ENCODE measurements around the gene DNAJC7. TPM values are rescaled to one million over a fixed set of nuclear protein-coding genes. Genes with fewer than 3 reads are reported as not detected.

Gene DNAJC7
- total RNA-seq, 1 donor = 110 TPM

DNA sequence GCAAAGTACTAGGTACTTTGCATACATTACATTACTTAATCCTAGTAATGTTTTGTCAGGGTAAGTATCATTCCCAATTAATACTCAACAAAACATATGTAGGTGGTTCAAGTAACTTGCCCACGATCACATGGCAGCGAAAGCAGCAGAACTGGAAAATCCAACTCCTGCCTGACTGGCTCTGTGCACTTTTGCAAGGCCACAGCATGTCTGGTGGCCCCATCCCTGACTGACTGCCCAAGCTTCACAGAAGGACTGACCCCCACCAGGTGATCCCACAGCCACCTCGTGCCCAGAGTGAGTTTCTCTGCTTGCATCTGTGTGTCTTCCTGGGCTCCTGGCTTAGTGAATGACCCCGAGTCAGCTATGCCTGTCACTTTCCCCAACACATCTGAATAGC is 39.2 kb downstream of the DNAJC7 start:
- no peaks in the 10 kb centered on the region for H3K4me1 ChIP-seq (ENCODE audit: insufficient read depth, low read length)
- H3K27me3 ChIP-seq (ENCODE audit: insufficient read depth, low read length) = no peaks in the 10 kb centered on the region
- H3K4me3 ChIP-seq (ENCODE audit: low read length) = no peak overlapping the region
- no peaks in the 10 kb centered on the region for H3K9me3 ChIP-seq (ENCODE audit: low read depth, low read length)

GRCh38 chr17:41976142-41976768 is 41.0 kb downstream of the DNAJC7 start:
- H3K4me3 ChIP-seq (ENCODE audit: low read length) = no peak overlapping the region
- H3K4me1 ChIP-seq (ENCODE audit: insufficient read depth, low read length) = no peaks in the 10 kb centered on the region
- no peaks in the 10 kb centered on the region for H3K9me3 ChIP-seq (ENCODE audit: low read depth, low read length)
- no peaks in the 10 kb centered on the region for H3K27me3 ChIP-seq (ENCODE audit: insufficient read depth, low read length)

- H3K4me3 ChIP-seq (ENCODE audit: low read length) = no peak overlapping the region
- no peaks in the 10 kb centered on the region for H3K27me3 ChIP-seq (ENCODE audit: insufficient read depth, low read length)
- peaks cover 7% of the 10 kb centered on the region for H3K4me1 ChIP-seq (ENCODE audit: insufficient read depth, low read length)
- no peaks in the 10 kb centered on the region for H3K9me3 ChIP-seq (ENCODE audit: low read depth, low read length)
Observed at GRCh38 chr17:41975099-41976083, 41.8 kb downstream of the DNAJC7 start.

DNA sequence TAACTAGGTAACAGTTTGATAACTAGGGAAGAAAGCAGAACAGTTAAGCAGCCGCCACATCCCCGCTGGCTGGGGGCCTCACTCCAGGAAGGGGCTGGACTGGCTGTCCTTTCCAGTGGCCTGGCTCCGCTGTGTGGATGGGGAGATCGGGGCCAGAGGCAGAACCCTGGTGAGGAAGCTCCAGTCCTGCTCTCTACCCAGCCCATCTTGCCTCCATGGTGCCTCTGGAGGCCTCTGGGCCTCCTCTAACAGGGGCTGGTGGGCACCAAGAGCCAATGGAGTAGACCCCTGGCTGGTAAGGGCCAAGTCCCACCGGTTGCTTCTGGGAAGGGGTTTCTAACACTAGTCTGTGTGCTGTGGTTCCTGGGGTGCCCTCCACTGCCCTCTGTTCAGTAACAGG is 42.6 kb downstream of the DNAJC7 start:
- Histone ChIP-seq H3K4me1 (ENCODE audit: insufficient read depth, low read length) (peaks cover 7% of the 10 kb centered on the region), H3K27me3 (ENCODE audit: insufficient read depth, low read length) (no peaks in the 10 kb centered on the region), H3K4me3 (ENCODE audit: low read length) (no peak overlapping the region), H3K9me3 (ENCODE audit: low read depth, low read length) (no peaks in the 10 kb centered on the region)

DNA sequence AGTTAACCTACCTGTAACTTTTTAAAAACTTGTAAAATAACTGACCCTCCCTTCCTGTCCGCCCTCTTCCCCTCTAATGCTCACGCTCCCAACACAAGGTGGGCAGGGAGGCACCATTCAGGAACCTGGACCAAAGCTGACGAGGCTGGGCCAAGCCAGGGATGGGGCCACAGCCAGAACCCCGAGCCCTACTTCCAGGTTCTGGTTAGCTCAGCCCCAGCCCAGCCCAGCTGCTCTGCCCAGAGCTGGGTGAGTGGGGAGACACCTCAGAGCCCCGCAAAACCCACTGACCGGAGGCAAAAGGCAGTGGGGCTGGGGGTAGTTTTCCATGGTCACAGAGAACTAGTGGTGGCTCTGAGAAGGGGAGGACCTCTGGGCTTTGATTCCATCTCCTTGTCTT is 43.2 kb downstream of the DNAJC7 start:
- no peaks in the 10 kb centered on the region for H3K9me3 ChIP-seq (ENCODE audit: low read depth, low read length)
- H3K4me3 ChIP-seq (ENCODE audit: low read length) = no peak overlapping the region
- peaks cover 7% of the 10 kb centered on the region for H3K4me1 ChIP-seq (ENCODE audit: insufficient read depth, low read length)
- no peaks in the 10 kb centered on the region for H3K27me3 ChIP-seq (ENCODE audit: insufficient read depth, low read length)

DNA sequence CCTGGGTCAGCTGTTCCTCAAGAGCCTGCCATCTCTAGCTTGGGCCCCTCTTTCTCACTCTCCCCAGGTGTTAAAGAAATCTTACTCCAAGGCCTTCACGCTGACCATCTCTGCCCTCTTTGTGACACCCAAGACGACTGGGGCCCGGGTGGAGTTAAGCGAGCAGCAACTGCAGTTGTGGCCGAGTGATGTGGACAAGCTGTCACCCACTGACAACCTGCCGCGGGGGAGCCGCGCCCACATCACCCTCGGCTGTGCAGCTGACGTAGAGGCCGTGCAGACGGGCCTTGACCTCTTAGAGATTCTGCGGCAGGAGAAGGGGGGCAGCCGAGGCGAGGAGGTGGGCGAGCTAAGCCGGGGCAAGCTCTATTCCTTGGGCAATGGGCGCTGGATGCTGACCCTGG is 43.8 kb downstream of the DNAJC7 start:
- H3K9me3 ChIP-seq (ENCODE audit: low read depth, low read length) = no peaks in the 10 kb centered on the region
- H3K4me1 ChIP-seq (ENCODE audit: insufficient read depth, low read length) = peaks cover 7% of the 10 kb centered on the region
- H3K4me3 ChIP-seq (ENCODE audit: low read length) = no peak overlapping the region

DNA sequence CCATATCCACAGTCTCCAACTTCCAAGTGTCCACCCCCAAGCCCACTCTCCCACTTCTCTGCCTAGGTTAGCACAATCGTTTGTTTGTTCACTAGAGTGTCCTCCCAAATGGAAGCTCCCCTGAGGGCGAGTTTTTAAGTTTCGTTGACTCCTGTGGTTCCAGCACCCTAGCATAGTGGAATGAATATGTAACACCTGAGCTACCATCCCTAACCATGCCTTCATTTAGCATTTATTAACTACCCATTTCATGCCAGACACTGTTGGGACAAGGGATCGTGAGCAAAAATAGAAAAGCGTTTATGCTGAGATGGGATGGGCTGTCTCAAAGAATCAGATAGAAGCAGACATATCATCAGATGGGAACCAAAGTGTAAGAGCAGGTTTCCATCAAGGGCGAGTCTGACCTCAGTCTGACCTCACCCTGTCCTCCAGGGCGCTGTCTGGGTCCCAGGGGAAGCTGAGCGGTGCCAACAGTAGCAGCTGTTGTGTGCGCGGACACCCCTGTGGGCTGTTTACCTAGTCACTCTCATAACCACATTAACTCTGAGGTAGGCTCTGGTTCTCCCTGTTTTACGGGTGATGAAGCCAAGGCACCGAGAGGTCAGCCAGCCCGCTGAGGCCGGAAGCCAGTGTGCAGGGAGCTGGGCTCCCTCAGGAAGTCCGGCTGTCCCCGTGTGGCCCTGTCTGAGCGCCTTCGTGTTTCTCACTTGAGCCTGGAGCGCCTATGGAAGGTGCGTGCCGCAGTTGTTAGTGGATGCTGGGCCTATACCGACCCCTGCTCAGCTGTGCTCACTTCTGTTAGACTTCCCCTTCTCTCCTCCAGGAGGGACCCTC is 44.5 kb downstream of the DNAJC7 start:
- no peaks in the 10 kb centered on the region for H3K9me3 ChIP-seq (ENCODE audit: low read depth, low read length)
- H3K27me3 ChIP-seq (ENCODE audit: insufficient read depth, low read length) = no peaks in the 10 kb centered on the region
- H3K4me1 ChIP-seq (ENCODE audit: insufficient read depth, low read length) = peaks cover 12% of the 10 kb centered on the region

More for the DNA sequence above, 43.8 kb downstream of the DNAJC7 start:
- H3K27me3 ChIP-seq (ENCODE audit: insufficient read depth, low read length) = no peaks in the 10 kb centered on the region

GRCh38 chr17:41971721-41972523 is 45.3 kb downstream of the DNAJC7 start:
- H3K4me3 ChIP-seq (ENCODE audit: low read length) = no peak overlapping the region
- peaks cover 19% of the 10 kb centered on the region for H3K4me1 ChIP-seq (ENCODE audit: insufficient read depth, low read length)
- no peaks in the 10 kb centered on the region for H3K9me3 ChIP-seq (ENCODE audit: low read depth, low read length)
- no peaks in the 10 kb centered on the region for H3K27me3 ChIP-seq (ENCODE audit: insufficient read depth, low read length)

More for the DNA sequence above, 44.5 kb downstream of the DNAJC7 start:
- H3K4me3 ChIP-seq (ENCODE audit: low read length) = no peak overlapping the region

DNA sequence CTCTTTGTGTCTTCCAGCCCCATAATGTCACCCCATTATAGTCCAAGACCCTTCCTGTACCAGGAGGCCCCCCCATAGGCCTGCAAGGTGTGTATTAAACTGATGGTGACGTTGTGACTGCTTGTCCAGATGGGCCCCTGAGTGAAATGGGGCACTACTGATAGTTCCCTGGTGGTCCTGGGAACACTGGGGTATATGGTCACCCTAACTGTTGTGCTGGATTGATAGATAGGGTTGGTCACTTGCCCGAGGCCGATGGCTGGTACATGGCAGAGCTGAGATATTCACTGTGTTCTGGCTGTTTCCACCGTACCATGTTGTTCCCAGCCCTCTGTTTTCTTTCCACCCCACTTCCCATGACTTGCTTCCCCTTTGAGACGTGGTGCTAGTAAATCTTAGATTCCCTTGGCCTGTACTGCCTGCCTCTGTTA is 46.3 kb downstream of the DNAJC7 start:
- Histone ChIP-seq H3K9me3 (ENCODE audit: low read depth, low read length) (no peaks in the 10 kb centered on the region), H3K4me1 (ENCODE audit: insufficient read depth, low read length) (peaks cover 24% of the 10 kb centered on the region), H3K4me3 (ENCODE audit: low read length) (no peak overlapping the region), H3K27me3 (ENCODE audit: insufficient read depth, low read length) (no peaks in the 10 kb centered on the region)

GRCh38 chr17:41968676-41969075 is 48.6 kb downstream of the DNAJC7 start:
- Histone ChIP-seq H3K4me3 (ENCODE audit: low read length) (no peak overlapping the region), H3K4me1 (ENCODE audit: insufficient read depth, low read length) (peaks cover 34% of the 10 kb centered on the region), H3K9me3 (ENCODE audit: low read depth, low read length) (no peaks in the 10 kb centered on the region), H3K27me3 (ENCODE audit: insufficient read depth, low read length) (no peaks in the 10 kb centered on the region)

GRCh38 chr17:41967921-41968578 is 49.2 kb downstream of the DNAJC7 start:
- Histone ChIP-seq H3K4me3 (ENCODE audit: low read length) (no peak overlapping the region), H3K9me3 (ENCODE audit: low read depth, low read length) (no peaks in the 10 kb centered on the region), H3K27me3 (ENCODE audit: insufficient read depth, low read length) (no peaks in the 10 kb centered on the region), H3K4me1 (ENCODE audit: insufficient read depth, low read length) (peaks cover 34% of the 10 kb centered on the region)

DNA sequence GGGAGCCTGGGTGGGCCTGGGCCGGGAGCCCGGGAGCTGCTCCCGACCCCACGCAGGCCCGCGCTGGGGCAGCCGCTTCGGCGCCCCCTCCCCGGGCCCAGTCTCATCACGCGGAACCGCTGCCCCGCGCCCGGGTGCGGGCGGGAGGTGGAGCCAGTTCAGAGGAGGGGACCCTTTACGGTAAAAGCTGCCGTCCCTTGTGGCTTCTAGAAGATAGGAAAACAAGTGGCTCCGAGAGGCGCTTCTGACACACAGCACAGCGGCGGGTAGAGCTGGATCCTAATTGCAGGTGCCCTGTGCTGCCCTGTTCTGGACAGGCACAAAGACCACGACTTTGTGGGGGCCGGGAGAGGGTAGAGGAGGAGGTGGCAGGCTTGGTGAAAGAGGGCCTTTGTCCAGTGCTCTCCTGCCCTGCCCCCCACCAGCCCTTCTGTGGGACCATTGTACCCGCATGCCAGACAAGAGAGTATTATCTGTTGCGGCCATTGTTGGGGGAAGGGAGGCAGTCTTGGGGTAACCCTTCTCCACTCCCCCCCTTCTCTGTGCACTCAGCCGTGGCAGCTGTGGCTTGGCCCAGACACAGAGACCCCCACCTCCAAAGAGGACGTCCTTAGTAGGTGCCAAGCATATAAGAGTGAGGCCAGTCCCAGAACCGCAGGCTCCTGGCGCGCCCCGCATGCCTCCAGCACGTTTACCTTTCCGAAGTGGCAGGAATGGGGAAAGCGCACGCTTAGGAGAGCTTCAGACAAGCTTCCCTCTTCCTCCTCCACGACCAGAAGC is 49.9 kb downstream of the DNAJC7 start:
- Histone ChIP-seq H3K27me3 (ENCODE audit: insufficient read depth, low read length) (no peaks in the 10 kb centered on the region), H3K4me1 (ENCODE audit: insufficient read depth, low read length) (peaks cover 34% of the 10 kb centered on the region), H3K4me3 (ENCODE audit: low read length) (peak overlapping the region; percentile 80), H3K9me3 (ENCODE audit: low read depth, low read length) (no peaks in the 10 kb centered on the region)

- no peaks in the 10 kb centered on the region for H3K9me3 ChIP-seq (ENCODE audit: low read depth, low read length)
Observed at GRCh38 chr17:41966463-41967140, 50.6 kb downstream of the DNAJC7 start, which contains the start of gene CNP. TSS of gene CNP (plus strand) at chr17:41966795. CDS start at chr17:41966885, 90 bp downstream.

More at GRCh38 chr17:41966463-41967140, 50.6 kb downstream of the DNAJC7 start, which contains the start of gene CNP:
- H3K4me1 ChIP-seq (ENCODE audit: insufficient read depth, low read length) = peaks cover 34% of the 10 kb centered on the region
- peak within 1 kb of the TSS; percentile 80 for H3K4me3 ChIP-seq (ENCODE audit: low read length)
- H3K27me3 ChIP-seq (ENCODE audit: insufficient read depth, low read length) = no peaks in the 10 kb centered on the region

All from mononuclear cell (primary cell).